ENCODE measurements around the gene LCA5. TPM values are rescaled to one million over a fixed set of nuclear protein-coding genes. Genes with fewer than 3 reads are reported as not detected.

Gene LCA5
- total and polyA plus RNA-seq, 3 donors from 2014 or later: 5.2 to 17.7 (median 15.4) TPM

DNA sequence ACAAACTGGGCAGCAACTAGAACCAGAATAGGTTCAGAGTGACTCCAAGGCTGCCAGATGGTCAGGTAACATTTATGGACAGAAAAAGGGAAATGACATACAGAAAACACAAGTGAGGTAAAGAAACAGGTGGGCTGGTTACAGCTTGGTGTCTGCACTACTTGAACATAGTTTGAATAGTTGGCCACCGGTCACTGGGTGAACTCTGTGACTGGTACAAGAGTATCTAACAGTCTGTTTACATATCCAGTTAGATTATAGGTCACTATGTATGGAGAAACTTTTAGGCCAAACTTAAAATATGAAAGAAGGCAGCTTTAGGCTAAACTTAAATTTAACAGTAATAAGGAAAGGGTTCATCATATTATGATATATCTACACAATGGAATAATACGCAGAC is 32.9 kb downstream of the LCA5 start:
- no peak overlapping the region for H3K27ac ChIP-seq
- no peaks in the 10 kb centered on the region for H3K9me3 ChIP-seq
- intact Hi-C loops (cut with DNase I; ENCODE audit: low total_unique reads): no loop called here
- no peak for DNase-seq
- H3K4me3 ChIP-seq: no peak overlapping the region
- no peaks in the 10 kb centered on the region for H3K36me3 ChIP-seq (ENCODE audit: low read depth, missing control alignments)
- H3K4me1 ChIP-seq: peaks cover 6% of the 10 kb centered on the region
- WGBS, 2 donors: 95 to 100% methylated on average over 2 of the region's 2 CpGs
- no peak for TF ChIP-seq POLR2A (IDR thresholded peaks at IDR 0.05)
- TF ChIP-seq, protein P1, sequence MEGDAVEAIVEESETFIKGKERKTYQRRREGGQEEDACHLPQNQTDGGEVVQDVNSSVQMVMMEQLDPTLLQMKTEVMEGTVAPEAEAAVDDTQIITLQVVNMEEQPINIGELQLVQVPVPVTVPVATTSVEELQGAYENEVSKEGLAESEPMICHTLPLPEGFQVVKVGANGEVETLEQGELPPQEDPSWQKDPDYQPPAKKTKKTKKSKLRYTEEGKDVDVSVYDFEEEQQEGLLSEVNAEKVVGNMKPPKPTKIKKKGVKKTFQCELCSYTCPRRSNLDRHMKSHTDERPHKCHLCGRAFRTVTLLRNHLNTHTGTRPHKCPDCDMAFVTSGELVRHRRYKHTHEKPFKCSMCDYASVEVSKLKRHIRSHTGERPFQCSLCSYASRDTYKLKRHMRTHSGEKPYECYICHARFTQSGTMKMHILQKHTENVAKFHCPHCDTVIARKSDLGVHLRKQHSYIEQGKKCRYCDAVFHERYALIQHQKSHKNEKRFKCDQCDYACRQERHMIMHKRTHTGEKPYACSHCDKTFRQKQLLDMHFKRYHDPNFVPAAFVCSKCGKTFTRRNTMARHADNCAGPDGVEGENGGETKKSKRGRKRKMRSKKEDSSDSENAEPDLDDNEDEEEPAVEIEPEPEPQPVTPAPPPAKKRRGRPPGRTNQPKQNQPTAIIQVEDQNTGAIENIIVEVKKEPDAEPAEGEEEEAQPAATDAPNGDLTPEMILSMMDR (IDR thresholded peaks at IDR 0.05): no peak
- H3K27me3 ChIP-seq: no peaks in the 10 kb centered on the region

DNA sequence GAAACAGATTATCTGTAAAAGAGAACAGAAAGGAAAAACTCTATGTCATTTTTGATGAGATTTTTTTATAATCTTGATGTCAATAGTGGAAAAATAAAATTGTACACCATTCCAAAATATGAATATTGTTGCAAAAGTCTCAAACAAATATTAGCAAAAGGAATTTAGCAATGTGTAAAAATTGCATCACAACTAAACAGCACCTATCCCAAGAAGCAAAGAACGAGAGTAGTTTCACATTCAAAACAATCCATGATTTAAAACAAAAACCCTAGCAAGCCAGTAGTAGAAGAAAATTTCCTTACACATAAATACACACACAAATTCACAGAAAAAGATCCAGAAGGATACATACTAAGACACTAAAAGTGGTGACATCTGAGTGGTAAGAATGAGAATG is 38.4 kb downstream of the LCA5 start:
- no peaks in the 10 kb centered on the region for H3K36me3 ChIP-seq (ENCODE audit: low read depth, missing control alignments)
- DNase-seq: no peak
- TF ChIP-seq POLR2A (IDR thresholded peaks at IDR 0.05): no peak
- TF ChIP-seq, protein P1 (IDR thresholded peaks at IDR 0.05): no peak
- H3K4me3 ChIP-seq: no peak overlapping the region
- WGBS, 2 donors: 62 to 63% methylated on average over 1 of the region's 1 CpG
- intact Hi-C loops (cut with DNase I; ENCODE audit: low total_unique reads): no loop called here
- no peaks in the 10 kb centered on the region for H3K27me3 ChIP-seq
- peaks cover 6% of the 10 kb centered on the region for H3K4me1 ChIP-seq
- H3K27ac ChIP-seq: no peak overlapping the region
- no peaks in the 10 kb centered on the region for H3K9me3 ChIP-seq

DNA sequence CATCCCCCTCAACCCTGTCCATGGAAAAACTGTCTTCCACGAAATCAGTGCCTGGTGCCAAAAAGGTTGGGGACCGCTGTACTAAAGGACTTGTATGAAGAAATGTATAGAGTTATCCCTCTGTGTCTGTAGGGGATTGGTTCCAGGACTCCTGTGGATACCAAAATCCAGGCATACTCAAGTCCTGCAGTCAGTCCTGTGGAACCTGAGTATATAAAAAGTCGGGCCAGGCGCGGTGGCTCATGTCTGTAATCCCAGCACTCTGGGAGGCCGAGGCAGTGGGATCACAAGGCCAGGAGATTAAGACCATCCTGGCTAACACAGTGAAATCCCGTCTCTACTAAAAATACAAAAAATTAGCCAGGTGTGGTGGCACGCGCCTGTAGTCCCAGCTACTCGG is 42.0 kb downstream of the LCA5 start:
- 94 to 95% methylated on average over 6 to 10 of the region's 10 CpGs for WGBS, 2 donors

DNA sequence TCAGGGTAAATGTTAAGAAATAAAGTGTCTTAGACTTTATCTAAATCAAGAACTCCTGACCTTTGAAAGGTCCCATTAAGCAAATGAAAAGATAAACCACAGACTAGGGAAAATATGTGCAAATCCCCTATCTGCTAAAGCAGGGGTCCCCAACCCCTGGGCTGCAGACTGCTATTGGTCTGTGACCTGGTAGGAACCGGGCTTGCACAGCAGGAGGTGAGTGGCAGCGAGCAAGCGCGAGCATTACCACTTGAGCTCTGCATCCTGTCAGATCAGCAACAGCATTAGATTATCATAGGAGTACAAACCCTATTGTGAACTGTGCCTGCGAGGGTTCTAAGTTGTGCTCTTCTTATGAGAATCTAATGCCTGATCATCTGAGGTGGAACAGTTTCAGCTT is 42.4 kb downstream of the LCA5 start:
- intact Hi-C loops (cut with DNase I; ENCODE audit: low total_unique reads): no loop called here
- no peaks in the 10 kb centered on the region for H3K9me3 ChIP-seq
- no peaks in the 10 kb centered on the region for H3K27me3 ChIP-seq
- H3K4me3 ChIP-seq: no peak overlapping the region
- DNase-seq: no peak
- H3K27ac ChIP-seq: no peak overlapping the region
- H3K4me1 ChIP-seq: no peaks in the 10 kb centered on the region
- TF ChIP-seq, protein P1 (IDR thresholded peaks at IDR 0.05): no peak
- TF ChIP-seq POLR2A (IDR thresholded peaks at IDR 0.05): no peak
- no peaks in the 10 kb centered on the region for H3K36me3 ChIP-seq (ENCODE audit: low read depth, missing control alignments)
- 91% methylated on average over 5 of the region's 5 CpGs for WGBS, 2 donors

More for the DNA sequence above, 42.0 kb downstream of the LCA5 start:
- no peaks in the 10 kb centered on the region for H3K4me1 ChIP-seq
- H3K9me3 ChIP-seq: no peaks in the 10 kb centered on the region
- DNase-seq: no peak
- no peaks in the 10 kb centered on the region for H3K36me3 ChIP-seq (ENCODE audit: low read depth, missing control alignments)
- H3K4me3 ChIP-seq: no peak overlapping the region
- TF ChIP-seq, protein P1 (IDR thresholded peaks at IDR 0.05): no peak
- TF ChIP-seq POLR2A (IDR thresholded peaks at IDR 0.05): no peak
- no peak overlapping the region for H3K27ac ChIP-seq
- H3K27me3 ChIP-seq: no peaks in the 10 kb centered on the region
- intact Hi-C loops (cut with DNase I; ENCODE audit: low total_unique reads): no loop called here

DNA sequence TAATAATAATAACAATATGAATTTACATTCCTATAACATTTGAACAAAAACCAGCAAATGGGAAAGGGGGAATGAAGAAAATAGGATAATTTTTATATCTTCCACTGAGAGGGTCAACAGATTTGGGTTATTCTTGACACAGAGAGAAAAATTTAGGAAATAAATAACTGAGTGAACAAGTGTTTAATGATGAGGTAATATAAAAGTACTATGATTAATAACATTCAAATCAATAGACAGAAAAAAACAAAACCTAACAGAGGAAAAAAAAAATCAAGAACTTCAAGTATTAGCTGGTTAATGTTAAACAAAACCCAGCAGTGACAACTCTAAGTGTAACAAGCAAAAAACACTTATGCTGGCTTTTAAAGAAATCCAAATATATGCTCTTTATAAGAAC is 66.5 kb downstream of the LCA5 start:
- Histone ChIP-seq H3K36me3 (ENCODE audit: low read depth, missing control alignments) (no peaks in the 10 kb centered on the region), H3K27ac (no peak overlapping the region), H3K4me1 (no peaks in the 10 kb centered on the region), H3K9me3 (no peaks in the 10 kb centered on the region), H3K27me3 (no peaks in the 10 kb centered on the region), H3K4me3 (no peak overlapping the region)
- no peak for DNase-seq
- intact Hi-C loops (cut with DNase I; ENCODE audit: low total_unique reads): no loop called here
- TF ChIP-seq POLR2A (IDR thresholded peaks at IDR 0.05): no peak
- TF ChIP-seq, protein P1 (IDR thresholded peaks at IDR 0.05): no peak

Measured in testis (tissue), 3 donors.